Lower lobe of right lung (tissue), 2 donors: ENCODE results near the gene GARRE1. TPM values are rescaled to one million over a fixed set of nuclear protein-coding genes. Genes with fewer than 3 reads are reported as not detected.

Experiments
- ATAC-seq, 2 donors: fragments of 200-7000 bp; cut with Tn5 transposase; one replicate each; pipeline ENCODE4 v1.9.1; 2020 to 2022; ENCODE audit warnings: mild to moderate bottlenecking in 2 of 2, moderate library complexity in 2 of 2
- DNase-seq: peaks from one replicate; pipeline ENCODE4 v3.0.0-alpha.2; 2020
- H3K27ac ChIP-seq: fragments of 200-600 bp; one replicate; pipeline ENCODE4 v1.8.0; 2022
- H3K27me3 ChIP-seq: fragments of 200-600 bp; one replicate; pipeline ENCODE4 v1.8.0; 2022; ENCODE audit warnings: low read depth
- H3K36me3 ChIP-seq: fragments of 200-600 bp; one replicate; pipeline ENCODE4 v1.8.0; 2022; ENCODE audit warnings: mild to moderate bottlenecking
- H3K4me1 ChIP-seq: fragments of 200-600 bp; one replicate; pipeline ENCODE4 v1.8.0; 2022
- H3K4me3 ChIP-seq: fragments of 200-600 bp; one replicate; pipeline ENCODE4 v1.8.0; 2022; ENCODE audit warnings: mild to moderate bottlenecking
- H3K9me3 ChIP-seq: fragments of 200-600 bp; one replicate; pipeline ENCODE4 v1.8.0; 2022
- CTCF ChIP-seq: fragments of 200-600 bp; IDR thresholded peaks from one replicate; pipeline ENCODE4 v1.8.0; 2022; ENCODE audit warnings: antibody characterized with exemption, mild to moderate bottlenecking
- intact Hi-C: fragments of 100-400 bp; cut with DNase I; formaldehyde crosslinking; loops from one replicate; pipeline ENCODE4 v1.11.0; 2022
- total RNA-seq: library from RNA; stranded (reverse); fragmentation: NEBNext Ultra II Directional; extraction: Animal tissue kit (Norgen Biotek cat#: 25700); gene quantifications from one replicate; pipeline ENCODE4 v1.2.1, GENCODE V29; 2021
- donor health status: DM: no; HTN: yes; CAD: no; lungs with severe emphysema.

Gene GARRE1
- total RNA-seq, 1 donor from 2014 or later, result 31.2 TPM

- peak overlapping the region; percentile 20 for H3K27ac ChIP-seq
Measured at GRCh38 chr19:34274284-34274826, 20.0 kb downstream of the GARRE1 start.

GRCh38 chr19:34274827-34275625 is 20.7 kb downstream of the GARRE1 start:
- no peaks in the 10 kb centered on the region for H3K27me3 ChIP-seq
- ATAC-seq (no peak), DNase-seq (no peak)
- peak overlapping the region; percentile 20 for H3K27ac ChIP-seq
- H3K36me3 ChIP-seq, result peaks cover 8% of the 10 kb centered on the region
- intact Hi-C loops, result no loop called here
- no peak overlapping the region for H3K4me3 ChIP-seq
- peaks cover 62% of the 10 kb centered on the region for H3K4me1 ChIP-seq
- TF ChIP-seq CTCF, result no peak
- H3K9me3 ChIP-seq, result no peaks in the 10 kb centered on the region

More at GRCh38 chr19:34274284-34274826, 20.0 kb downstream of the GARRE1 start:
- no peak for ATAC-seq
- Histone ChIP-seq H3K9me3 (no peaks in the 10 kb centered on the region), H3K36me3 (peaks cover 8% of the 10 kb centered on the region), H3K4me3 (no peak overlapping the region), H3K27me3 (no peaks in the 10 kb centered on the region), H3K4me1 (peaks cover 69% of the 10 kb centered on the region)
- TF ChIP-seq CTCF, result no peak
- intact Hi-C loops, result no loop called here
- no peak for DNase-seq

GRCh38 chr19:34275705-34276104 is 21.4 kb downstream of the GARRE1 start:
- Histone ChIP-seq H3K9me3 (no peaks in the 10 kb centered on the region), H3K36me3 (peaks cover 8% of the 10 kb centered on the region), H3K4me3 (no peak overlapping the region), H3K27ac (no peak overlapping the region), H3K4me1 (peaks cover 55% of the 10 kb centered on the region), H3K27me3 (no peaks in the 10 kb centered on the region)
- DNase-seq (no peak), ATAC-seq (no peak)
- no peak for TF ChIP-seq CTCF
- intact Hi-C loops, result no loop called here

- DNase-seq (no peak), ATAC-seq (no peak)
- Histone ChIP-seq H3K4me3 (no peak overlapping the region), H3K27me3 (no peaks in the 10 kb centered on the region), H3K4me1 (peaks cover 46% of the 10 kb centered on the region), H3K27ac (no peak overlapping the region), H3K36me3 (peaks cover 8% of the 10 kb centered on the region), H3K9me3 (no peaks in the 10 kb centered on the region)
- no peak for TF ChIP-seq CTCF
- intact Hi-C loops, result no loop called here
Measured at GRCh38 chr19:34276614-34277013, 22.3 kb downstream of the GARRE1 start.

- no peaks in the 10 kb centered on the region for H3K9me3 ChIP-seq
- no peak overlapping the region for H3K4me3 ChIP-seq
- H3K27ac ChIP-seq, result no peak overlapping the region
- no peak for DNase-seq
- no peaks in the 10 kb centered on the region for H3K27me3 ChIP-seq
- no peak for TF ChIP-seq CTCF
- intact Hi-C loops, result no loop called here
- peaks cover 40% of the 10 kb centered on the region for H3K4me1 ChIP-seq
- peaks cover 8% of the 10 kb centered on the region for H3K36me3 ChIP-seq
- ATAC-seq, result no peak
Measured at GRCh38 chr19:34277244-34277643, 22.9 kb downstream of the GARRE1 start.
